ENCODE data around the gene GJA9.
A peak's percentile ranks its signal among the peaks of the same experiment; 100 is the strongest.
"Not testable (repeated sequence)": the region's sequence is repeated elsewhere in the genome, so short reads cannot be mapped to it uniquely, and the experiment has no call there.

GJA9 gene

GRCh38 chr1:38865112-38865715 is 16.2 kb downstream of the GJA9 start:
- DNase-seq (no peak), ATAC-seq (replicated peaks) (no peak)
- Mint-ChIP-seq H3K4me3 (no peak overlapping the region), H3K27ac (no peak overlapping the region), H3K27me3 (no peaks in the 10 kb centered on the region), H3K9me3 (no peaks in the 10 kb centered on the region), H3K4me1 (ENCODE audit: low read depth in 2 of 2) (peaks cover 11 to 12% of the 10 kb centered on the region in 2 donors), H3K36me3 (ENCODE audit: insufficient read depth) (peaks cover 22% of the 10 kb centered on the region)

GRCh38 chr1:38860454-38860795 is 21.0 kb downstream of the GJA9 start:
- Mint-ChIP-seq H3K27me3 (no peaks in the 10 kb centered on the region), H3K36me3 (ENCODE audit: insufficient read depth) (peaks cover 32% of the 10 kb centered on the region), H3K4me1 (ENCODE audit: low read depth in 2 of 2) (peaks cover 25 to 36% of the 10 kb centered on the region in 2 donors), H3K27ac (peak overlapping the region; percentile 95), H3K9me3 (no peaks in the 10 kb centered on the region), H3K4me3 (peak overlapping the region; percentile 95)
- no peak for DNase-seq
- ATAC-seq (replicated peaks): no peak

GRCh38 chr1:38859561-38860453 is 21.6 kb downstream of the GJA9 start, which contains the start of gene RRAGC:
Gene RRAGC (minus strand): TSS chr1:38859772. CDS start chr1:38859646, 126 bp downstream.
- DNase-seq (peak; percentile 97), ATAC-seq (replicated peaks) (peak; percentile 96)
- H3K36me3 Mint-ChIP-seq (ENCODE audit: insufficient read depth): peaks cover 33% of the 10 kb centered on the region
- peak within 1 kb of the TSS; percentile 95 for H3K4me3 Mint-ChIP-seq
- H3K9me3 Mint-ChIP-seq: no peaks in the 10 kb centered on the region
- peak within 1 kb of the TSS; percentile 95 for H3K27ac Mint-ChIP-seq
- peaks cover 30 to 41% of the 10 kb centered on the region in 2 donors for H3K4me1 Mint-ChIP-seq (ENCODE audit: low read depth in 2 of 2)
- H3K27me3 Mint-ChIP-seq: no peaks in the 10 kb centered on the region

GRCh38 chr1:38858833-38859560 is 22.4 kb downstream of the GJA9 start:
- ATAC-seq (replicated peaks) (peak; percentile 18), DNase-seq (peak in 2 of 3 experiments; percentile 20 to 21)
- no peaks in the 10 kb centered on the region for H3K9me3 Mint-ChIP-seq
- H3K27ac Mint-ChIP-seq: peak overlapping the region; percentile 95
- no peaks in the 10 kb centered on the region for H3K27me3 Mint-ChIP-seq
- H3K4me1 Mint-ChIP-seq (ENCODE audit: low read depth in 2 of 2): peaks cover 30 to 41% of the 10 kb centered on the region in 2 donors
- peak overlapping the region; percentile 95 for H3K4me3 Mint-ChIP-seq
- peaks cover 38% of the 10 kb centered on the region for H3K36me3 Mint-ChIP-seq (ENCODE audit: insufficient read depth)

DNA sequence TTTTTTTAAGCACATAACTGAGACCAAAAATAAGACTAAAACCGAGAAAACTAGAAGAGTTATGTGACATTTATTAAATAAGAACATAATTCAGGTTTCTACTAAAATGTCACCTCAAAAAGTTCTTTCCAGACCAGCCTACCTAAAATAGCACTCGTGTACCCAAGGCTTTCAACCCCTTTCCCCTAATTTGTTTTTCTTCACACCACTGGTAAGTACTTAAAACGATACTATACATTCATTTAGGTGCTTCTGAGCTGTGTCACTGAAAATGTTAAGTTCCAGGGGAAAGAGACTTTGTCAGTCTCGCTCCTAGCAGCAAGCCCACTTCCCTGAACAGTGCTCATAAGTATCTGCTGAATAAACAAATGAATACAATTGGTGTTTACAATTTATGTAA is 28.6 kb downstream of the GJA9 start:
- peaks cover 60% of the 10 kb centered on the region for H3K36me3 Mint-ChIP-seq (ENCODE audit: insufficient read depth)
- no peaks in the 10 kb centered on the region for H3K27me3 Mint-ChIP-seq
- H3K27ac Mint-ChIP-seq: peak overlapping the region; percentile 32 to 59
- DNase-seq (no peak), ATAC-seq (replicated peaks) (no peak)
- H3K9me3 Mint-ChIP-seq: no peaks in the 10 kb centered on the region
- peaks cover 19 to 25% of the 10 kb centered on the region in 2 donors for H3K4me1 Mint-ChIP-seq (ENCODE audit: low read depth in 2 of 2)
- no peak overlapping the region for H3K4me3 Mint-ChIP-seq

DNA sequence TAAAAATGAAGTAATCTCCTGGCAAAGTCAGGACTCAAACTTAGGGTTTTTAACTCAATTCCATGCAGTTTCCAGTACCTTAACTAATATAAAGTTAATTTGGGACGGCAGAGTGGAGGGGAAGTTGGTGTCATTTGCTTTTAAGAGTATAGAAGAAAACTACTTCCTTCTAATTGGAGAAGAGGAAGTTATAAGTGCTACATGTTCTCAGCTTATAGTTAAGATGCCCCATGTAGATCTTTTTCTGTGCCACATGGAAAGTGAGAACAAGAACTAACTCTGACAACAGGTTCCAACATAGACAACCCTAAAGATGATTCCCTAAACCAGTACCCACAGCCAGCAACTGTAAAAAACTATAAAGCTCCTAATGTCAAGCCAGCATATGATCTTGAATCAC is 33.3 kb downstream of the GJA9 start:
- H3K27ac Mint-ChIP-seq: peak overlapping the region in 1 of 2 donors; percentile 67
- ATAC-seq (replicated peaks) (no peak), DNase-seq (no peak)
- H3K36me3 Mint-ChIP-seq (ENCODE audit: insufficient read depth): peaks cover 74% of the 10 kb centered on the region
- peaks cover 12 to 27% of the 10 kb centered on the region in 2 donors for H3K4me1 Mint-ChIP-seq (ENCODE audit: low read depth in 2 of 2)
- no peaks in the 10 kb centered on the region for H3K9me3 Mint-ChIP-seq
- no peaks in the 10 kb centered on the region for H3K27me3 Mint-ChIP-seq
- H3K4me3 Mint-ChIP-seq: no peak overlapping the region

DNA sequence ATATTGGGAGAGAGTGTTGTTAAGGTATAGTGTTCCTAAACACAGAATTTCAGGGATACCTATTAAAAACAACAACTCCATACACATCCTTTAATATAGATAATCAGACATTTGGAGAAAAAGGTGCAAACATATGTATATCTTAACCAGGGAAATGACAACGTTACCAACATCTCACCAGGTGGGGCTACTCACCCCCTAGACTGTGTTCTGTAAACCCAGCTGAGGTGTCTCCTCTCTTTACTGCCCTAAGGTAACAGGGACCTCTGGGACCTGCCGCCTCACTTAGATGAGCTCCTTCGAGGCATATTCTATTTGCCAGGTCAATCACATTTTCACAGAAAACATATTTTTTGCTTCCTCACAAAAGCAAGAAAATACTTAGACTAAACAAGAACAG is 35.2 kb downstream of the GJA9 start:
- Mint-ChIP-seq H3K4me3 (no peak overlapping the region), H3K27me3 (no peaks in the 10 kb centered on the region), H3K36me3 (ENCODE audit: insufficient read depth) (peaks cover 71% of the 10 kb centered on the region), H3K4me1 (ENCODE audit: low read depth in 2 of 2) (peaks cover 7 to 20% of the 10 kb centered on the region in 2 donors), H3K9me3 (no peaks in the 10 kb centered on the region), H3K27ac (no peak overlapping the region)
- DNase-seq: no peak
- ATAC-seq (replicated peaks): no peak

DNA sequence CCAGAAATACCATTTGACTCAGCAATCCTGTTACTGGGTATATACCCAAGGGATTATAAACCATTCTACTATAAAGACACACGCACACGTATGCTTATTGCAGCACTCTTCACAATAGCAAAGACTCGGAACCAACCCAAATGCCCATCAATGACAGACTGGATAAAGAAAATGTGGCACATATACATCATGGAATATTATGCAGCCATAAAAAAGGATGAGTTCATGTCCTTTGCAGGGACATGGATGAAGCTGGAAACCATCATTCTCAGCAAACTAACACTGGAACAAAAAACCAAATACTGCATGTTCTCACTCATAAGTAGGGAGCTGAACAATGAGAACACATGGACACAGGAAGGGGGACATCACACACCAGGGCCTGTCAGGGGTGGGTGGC is 36.3 kb downstream of the GJA9 start:
- H3K27ac Mint-ChIP-seq; ATAC-seq (replicated peaks); DNase-seq; H3K9me3 Mint-ChIP-seq; H3K27me3 Mint-ChIP-seq; H3K4me3 Mint-ChIP-seq: not testable (repeated sequence)
- Mint-ChIP-seq H3K4me1 (ENCODE audit: low read depth in 2 of 2) (peaks cover 7 to 25% of the 10 kb centered on the region in 2 donors), H3K36me3 (ENCODE audit: insufficient read depth) (peaks cover 72% of the 10 kb centered on the region)

DNA sequence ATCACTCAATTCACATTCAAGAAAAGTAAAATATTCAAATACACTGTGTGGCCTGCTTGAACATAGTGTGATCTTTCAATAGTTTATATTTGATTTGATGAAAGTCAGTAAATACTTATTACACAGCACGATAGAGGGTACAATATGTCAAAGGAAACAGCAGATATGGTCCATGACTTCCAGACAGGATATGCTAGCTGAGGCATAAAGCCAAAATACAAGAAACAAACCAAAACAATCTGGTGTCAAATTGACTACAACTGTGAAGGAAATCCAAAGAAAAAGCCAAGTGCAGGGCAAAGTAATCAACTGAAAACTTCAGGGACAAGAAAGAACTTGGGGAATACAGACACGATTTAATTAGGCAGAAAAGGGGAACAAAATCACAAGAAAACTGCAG is 41.1 kb downstream of the GJA9 start:
- Mint-ChIP-seq H3K9me3 (no peaks in the 10 kb centered on the region), H3K4me1 (ENCODE audit: low read depth in 2 of 2) (peaks cover 7 to 22% of the 10 kb centered on the region in 2 donors), H3K27me3 (no peaks in the 10 kb centered on the region), H3K27ac (peak overlapping the region in 1 of 2 donors; percentile 50), H3K4me3 (no peak overlapping the region), H3K36me3 (ENCODE audit: insufficient read depth) (peaks cover 65% of the 10 kb centered on the region)
- DNase-seq (no peak), ATAC-seq (replicated peaks) (no peak)

DNA sequence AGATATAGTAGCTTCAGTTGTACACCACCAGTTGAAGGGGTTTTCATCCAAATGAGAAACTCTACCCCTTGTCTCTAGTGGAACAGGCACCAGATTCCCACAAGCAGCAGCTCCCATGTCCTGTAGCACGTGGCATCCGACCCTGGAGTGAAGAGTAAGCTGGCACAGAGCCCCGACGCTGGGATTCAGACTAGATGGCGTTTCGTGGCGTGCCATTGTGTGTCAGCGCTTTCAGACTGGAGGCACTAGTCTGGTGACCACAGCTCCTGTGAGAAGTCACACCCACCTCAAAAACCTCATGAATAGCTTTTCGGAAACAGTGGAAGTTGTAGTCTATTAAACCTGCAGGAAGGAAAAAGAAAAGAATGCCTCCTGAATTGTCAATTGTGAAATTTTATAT is 42.0 kb downstream of the GJA9 start:
- H3K9me3 Mint-ChIP-seq: no peaks in the 10 kb centered on the region
- peaks cover 56% of the 10 kb centered on the region for H3K36me3 Mint-ChIP-seq (ENCODE audit: insufficient read depth)

DNA sequence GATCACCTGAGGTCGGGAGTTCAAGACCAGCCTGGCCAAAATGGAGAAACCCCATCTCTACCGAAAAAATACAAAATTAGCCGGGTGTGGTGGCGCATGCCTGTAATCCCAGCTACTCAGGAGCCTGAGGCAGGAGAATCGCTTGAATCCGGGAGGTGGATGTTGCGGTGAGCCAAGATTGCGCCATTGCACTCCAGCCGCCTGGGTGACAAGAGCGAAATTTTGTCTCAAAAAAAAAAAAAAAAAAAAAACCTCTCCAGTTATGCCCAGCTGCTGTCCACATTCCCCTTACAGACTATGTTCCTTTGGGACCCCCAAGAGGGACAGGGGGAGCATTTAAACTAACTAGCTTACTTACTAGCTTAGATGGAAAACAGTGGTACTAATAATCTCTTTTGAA is 45.1 kb downstream of the GJA9 start:
- DNase-seq; H3K27ac Mint-ChIP-seq; H3K4me1 Mint-ChIP-seq (ENCODE audit: low read depth in 2 of 2); ATAC-seq (replicated peaks); H3K9me3 Mint-ChIP-seq; H3K4me3 Mint-ChIP-seq: not testable (repeated sequence)
- H3K27me3 Mint-ChIP-seq: peaks cover 0 to 11% of the 10 kb centered on the region in 2 donors
- peaks cover 35% of the 10 kb centered on the region for H3K36me3 Mint-ChIP-seq (ENCODE audit: insufficient read depth)

More for the DNA sequence above, 42.0 kb downstream of the GJA9 start:
- no peak for DNase-seq
- peaks cover 5 to 13% of the 10 kb centered on the region in 2 donors for H3K4me1 Mint-ChIP-seq (ENCODE audit: low read depth in 2 of 2)
- no peaks in the 10 kb centered on the region for H3K27me3 Mint-ChIP-seq
- H3K4me3 Mint-ChIP-seq: no peak overlapping the region
- ATAC-seq (replicated peaks): no peak
- peak overlapping the region in 1 of 2 donors; percentile 54 for H3K27ac Mint-ChIP-seq

DNA sequence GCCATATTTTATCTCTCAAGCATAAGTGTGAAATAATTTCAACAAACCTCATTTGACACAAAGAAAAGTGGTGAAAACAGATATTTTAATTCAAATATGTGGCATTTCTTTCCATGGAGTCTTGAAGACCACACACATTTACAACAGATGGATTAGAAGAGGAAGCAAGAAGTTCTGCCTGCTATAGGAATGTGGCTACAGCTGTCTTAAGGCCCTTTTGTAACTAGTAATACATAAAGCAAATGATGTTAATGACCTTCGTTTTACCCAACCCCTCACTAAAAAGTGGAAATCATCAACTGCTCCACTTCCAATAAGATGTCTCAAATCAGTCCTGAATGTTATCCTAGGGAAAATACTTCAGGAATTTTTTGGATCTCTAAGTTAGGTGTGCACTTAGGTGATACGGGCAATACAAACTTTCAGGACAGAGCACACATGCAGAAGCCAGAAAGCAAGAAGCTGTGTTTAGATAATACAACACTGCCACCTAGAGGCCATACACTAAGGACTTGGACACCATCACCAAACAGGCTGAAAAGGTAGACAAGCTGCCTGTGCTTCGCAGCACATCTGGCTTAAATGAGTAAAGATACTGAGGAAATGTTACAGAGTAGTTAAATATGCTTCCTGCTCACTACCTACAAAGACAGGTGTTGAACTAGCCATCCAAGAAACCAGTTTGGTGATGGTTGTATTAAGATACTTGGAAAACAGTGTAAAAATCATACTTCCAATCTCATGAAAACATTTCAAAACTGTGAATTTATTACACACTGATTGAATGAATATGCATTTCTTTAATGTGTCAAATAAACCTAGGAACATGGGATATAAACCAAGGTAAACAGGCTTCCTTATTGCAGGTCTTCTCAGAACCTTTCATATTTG is 46.2 kb downstream of the GJA9 start:
- Mint-ChIP-seq H3K36me3 (ENCODE audit: insufficient read depth) (peaks cover 25% of the 10 kb centered on the region), H3K4me3 (no peak overlapping the region), H3K27me3 (peaks cover 9 to 23% of the 10 kb centered on the region in 2 donors), H3K4me1 (ENCODE audit: low read depth in 2 of 2) (peaks cover 0 to under 1% of the 10 kb centered on the region in 2 donors), H3K27ac (no peak overlapping the region), H3K9me3 (no peaks in the 10 kb centered on the region)
- DNase-seq (peak; percentile 52 to 61 (median 59)), ATAC-seq (replicated peaks) (peak; percentile 84)
